Stimulated activated CD8-positive, alpha-beta memory T cell treated with anti-CD3 and anti-CD28 coated beads, Interleukin-15, amount 100 ng/mL, for 48 hours (primary cell): ENCODE data around the gene METTL22.

Experiments used
- DNase-seq, 2 donors: peaks; one replicate each; pipeline ENCODE4 v3.0.0-alpha.2; 2020; ENCODE audit warnings: low read depth in 2 of 2

Gene METTL22

GRCh38 chr16:8665529-8665928, 44.0 kb downstream of the METTL22 start:
- no peak for DNase-seq

GRCh38 chr16:8667492-8667891, 46.0 kb downstream of the METTL22 start:
- DNase-seq: no peak

GRCh38 chr16:8668113-8668512, 46.6 kb downstream of the METTL22 start:
- DNase-seq: no peak

- no peak for DNase-seq
These were observed 48.0 kb downstream of the METTL22 start for GRCh38 chr16:8669481-8669880.

GRCh38 chr16:8670014-8670560, 48.6 kb downstream of the METTL22 start:
- DNase-seq: no peak

- no peak for DNase-seq
These were observed 52.3 kb downstream of the METTL22 start for GRCh38 chr16:8673611-8674412.

- peak; percentile 84 for DNase-seq
These were observed 53.0 kb downstream of the METTL22 start, which contains the start of gene ABAT for GRCh38 chr16:8674413-8675022. Gene ABAT, plus strand, starts transcription at chr16:8674617. Its CDS starts 61,123 bp downstream, at chr16:8735740.

- peak; percentile 45 to 46 for DNase-seq
These were observed 54.0 kb downstream of the METTL22 start for GRCh38 chr16:8675183-8676159.

- DNase-seq: no peak
These were observed 54.7 kb downstream of the METTL22 start for GRCh38 chr16:8676160-8676547.

- no peak for DNase-seq
These were observed 55.4 kb downstream of the METTL22 start for GRCh38 chr16:8676737-8677375.

GRCh38 chr16:8677481-8677880, 56.0 kb downstream of the METTL22 start:
- no peak for DNase-seq

GRCh38 chr16:8678068-8678927, 56.8 kb downstream of the METTL22 start:
- no peak for DNase-seq

- no peak for DNase-seq
These were observed 57.7 kb downstream of the METTL22 start for GRCh38 chr16:8679151-8679550.

- no peak for DNase-seq
These were observed 61.2 kb downstream of the METTL22 start for GRCh38 chr16:8682551-8683259.

- DNase-seq: no peak
These were observed 62.1 kb downstream of the METTL22 start for GRCh38 chr16:8683640-8684039.

- no peak for DNase-seq
These were observed 64.1 kb downstream of the METTL22 start for GRCh38 chr16:8685617-8686016.

- no peak for DNase-seq
These were observed 64.6 kb downstream of the METTL22 start for GRCh38 chr16:8686031-8686621.

- no peak for DNase-seq
These were observed 65.4 kb downstream of the METTL22 start for GRCh38 chr16:8686879-8687278.

- DNase-seq: no peak
These were observed 68.2 kb downstream of the METTL22 start for GRCh38 chr16:8689686-8690085.
